ENCODE data around the gene NUDT19.

DNA sequence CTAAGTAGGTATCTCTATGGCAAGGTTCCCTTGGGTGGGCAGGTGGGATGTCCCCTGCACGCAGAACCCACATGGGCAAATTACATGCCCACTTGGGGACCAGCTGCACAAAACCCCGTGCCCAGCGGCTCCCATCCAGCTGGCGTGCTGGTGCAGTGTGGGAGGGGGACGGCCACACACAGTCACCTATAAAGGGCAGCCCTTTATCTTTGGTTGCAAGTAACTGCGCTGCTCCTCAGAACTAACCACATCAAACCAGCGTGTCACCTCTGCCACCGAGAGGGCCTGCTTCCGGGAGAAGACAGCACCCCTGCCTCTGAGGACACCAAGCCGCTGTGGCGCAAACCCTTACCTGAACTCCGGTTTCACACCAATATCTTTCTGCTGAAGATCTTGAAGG is 48.9 kb upstream of the NUDT19 start:
- TF ChIP-seq ZNF549 (tag by site-specific recombination; IDR thresholded peaks at IDR 0.05), result no peak
- no peak for TF ChIP-seq ZNF404 (tag by site-specific recombination; IDR thresholded peaks at IDR 0.05)
- TF ChIP-seq TCF7L2 (IDR thresholded peaks at IDR 0.05; ENCODE audit: borderline replicate concordance, low read depth, low read length), result no peak
- TF ChIP-seq, protein P1, sequence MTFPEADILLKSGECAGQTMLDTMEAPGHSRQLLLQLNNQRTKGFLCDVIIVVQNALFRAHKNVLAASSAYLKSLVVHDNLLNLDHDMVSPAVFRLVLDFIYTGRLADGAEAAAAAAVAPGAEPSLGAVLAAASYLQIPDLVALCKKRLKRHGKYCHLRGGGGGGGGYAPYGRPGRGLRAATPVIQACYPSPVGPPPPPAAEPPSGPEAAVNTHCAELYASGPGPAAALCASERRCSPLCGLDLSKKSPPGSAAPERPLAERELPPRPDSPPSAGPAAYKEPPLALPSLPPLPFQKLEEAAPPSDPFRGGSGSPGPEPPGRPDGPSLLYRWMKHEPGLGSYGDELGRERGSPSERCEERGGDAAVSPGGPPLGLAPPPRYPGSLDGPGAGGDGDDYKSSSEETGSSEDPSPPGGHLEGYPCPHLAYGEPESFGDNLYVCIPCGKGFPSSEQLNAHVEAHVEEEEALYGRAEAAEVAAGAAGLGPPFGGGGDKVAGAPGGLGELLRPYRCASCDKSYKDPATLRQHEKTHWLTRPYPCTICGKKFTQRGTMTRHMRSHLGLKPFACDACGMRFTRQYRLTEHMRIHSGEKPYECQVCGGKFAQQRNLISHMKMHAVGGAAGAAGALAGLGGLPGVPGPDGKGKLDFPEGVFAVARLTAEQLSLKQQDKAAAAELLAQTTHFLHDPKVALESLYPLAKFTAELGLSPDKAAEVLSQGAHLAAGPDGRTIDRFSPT (tag by site-specific recombination; IDR thresholded peaks at IDR 0.05), result no peak
- TF ChIP-seq, protein P2, sequence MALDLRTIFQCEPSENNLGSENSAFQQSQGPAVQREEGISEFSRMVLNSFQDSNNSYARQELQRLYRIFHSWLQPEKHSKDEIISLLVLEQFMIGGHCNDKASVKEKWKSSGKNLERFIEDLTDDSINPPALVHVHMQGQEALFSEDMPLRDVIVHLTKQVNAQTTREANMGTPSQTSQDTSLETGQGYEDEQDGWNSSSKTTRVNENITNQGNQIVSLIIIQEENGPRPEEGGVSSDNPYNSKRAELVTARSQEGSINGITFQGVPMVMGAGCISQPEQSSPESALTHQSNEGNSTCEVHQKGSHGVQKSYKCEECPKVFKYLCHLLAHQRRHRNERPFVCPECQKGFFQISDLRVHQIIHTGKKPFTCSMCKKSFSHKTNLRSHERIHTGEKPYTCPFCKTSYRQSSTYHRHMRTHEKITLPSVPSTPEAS (tag by site-specific recombination; IDR thresholded peaks at IDR 0.05), result no peak
- TF ChIP-seq, protein P3, sequence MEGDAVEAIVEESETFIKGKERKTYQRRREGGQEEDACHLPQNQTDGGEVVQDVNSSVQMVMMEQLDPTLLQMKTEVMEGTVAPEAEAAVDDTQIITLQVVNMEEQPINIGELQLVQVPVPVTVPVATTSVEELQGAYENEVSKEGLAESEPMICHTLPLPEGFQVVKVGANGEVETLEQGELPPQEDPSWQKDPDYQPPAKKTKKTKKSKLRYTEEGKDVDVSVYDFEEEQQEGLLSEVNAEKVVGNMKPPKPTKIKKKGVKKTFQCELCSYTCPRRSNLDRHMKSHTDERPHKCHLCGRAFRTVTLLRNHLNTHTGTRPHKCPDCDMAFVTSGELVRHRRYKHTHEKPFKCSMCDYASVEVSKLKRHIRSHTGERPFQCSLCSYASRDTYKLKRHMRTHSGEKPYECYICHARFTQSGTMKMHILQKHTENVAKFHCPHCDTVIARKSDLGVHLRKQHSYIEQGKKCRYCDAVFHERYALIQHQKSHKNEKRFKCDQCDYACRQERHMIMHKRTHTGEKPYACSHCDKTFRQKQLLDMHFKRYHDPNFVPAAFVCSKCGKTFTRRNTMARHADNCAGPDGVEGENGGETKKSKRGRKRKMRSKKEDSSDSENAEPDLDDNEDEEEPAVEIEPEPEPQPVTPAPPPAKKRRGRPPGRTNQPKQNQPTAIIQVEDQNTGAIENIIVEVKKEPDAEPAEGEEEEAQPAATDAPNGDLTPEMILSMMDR (tag by site-specific recombination; IDR thresholded peaks at IDR 0.05), result no peak
- TF ChIP-seq ZFP41 (tag by site-specific recombination; IDR thresholded peaks at IDR 0.05; ENCODE audit: borderline replicate concordance), result no peak
- TF ChIP-seq ZNF274 (IDR thresholded peaks at IDR 0.05; ENCODE audit: low read length), result no peak
- TF ChIP-seq ZNF274 (tag by site-specific recombination; IDR thresholded peaks at IDR 0.05; ENCODE audit: borderline replicate concordance), result no peak
- no peak for TF ChIP-seq ZNF174 (tag by site-specific recombination; IDR thresholded peaks at IDR 0.05)
- no peak for TF ChIP-seq TRIM28 (IDR thresholded peaks at IDR 0.05; ENCODE audit: borderline replicate concordance, low read length)
- no peak for TF ChIP-seq ZNF335 (tag by site-specific recombination; conservative IDR thresholded peaks at IDR 0.05)
- TF ChIP-seq, protein P4, sequence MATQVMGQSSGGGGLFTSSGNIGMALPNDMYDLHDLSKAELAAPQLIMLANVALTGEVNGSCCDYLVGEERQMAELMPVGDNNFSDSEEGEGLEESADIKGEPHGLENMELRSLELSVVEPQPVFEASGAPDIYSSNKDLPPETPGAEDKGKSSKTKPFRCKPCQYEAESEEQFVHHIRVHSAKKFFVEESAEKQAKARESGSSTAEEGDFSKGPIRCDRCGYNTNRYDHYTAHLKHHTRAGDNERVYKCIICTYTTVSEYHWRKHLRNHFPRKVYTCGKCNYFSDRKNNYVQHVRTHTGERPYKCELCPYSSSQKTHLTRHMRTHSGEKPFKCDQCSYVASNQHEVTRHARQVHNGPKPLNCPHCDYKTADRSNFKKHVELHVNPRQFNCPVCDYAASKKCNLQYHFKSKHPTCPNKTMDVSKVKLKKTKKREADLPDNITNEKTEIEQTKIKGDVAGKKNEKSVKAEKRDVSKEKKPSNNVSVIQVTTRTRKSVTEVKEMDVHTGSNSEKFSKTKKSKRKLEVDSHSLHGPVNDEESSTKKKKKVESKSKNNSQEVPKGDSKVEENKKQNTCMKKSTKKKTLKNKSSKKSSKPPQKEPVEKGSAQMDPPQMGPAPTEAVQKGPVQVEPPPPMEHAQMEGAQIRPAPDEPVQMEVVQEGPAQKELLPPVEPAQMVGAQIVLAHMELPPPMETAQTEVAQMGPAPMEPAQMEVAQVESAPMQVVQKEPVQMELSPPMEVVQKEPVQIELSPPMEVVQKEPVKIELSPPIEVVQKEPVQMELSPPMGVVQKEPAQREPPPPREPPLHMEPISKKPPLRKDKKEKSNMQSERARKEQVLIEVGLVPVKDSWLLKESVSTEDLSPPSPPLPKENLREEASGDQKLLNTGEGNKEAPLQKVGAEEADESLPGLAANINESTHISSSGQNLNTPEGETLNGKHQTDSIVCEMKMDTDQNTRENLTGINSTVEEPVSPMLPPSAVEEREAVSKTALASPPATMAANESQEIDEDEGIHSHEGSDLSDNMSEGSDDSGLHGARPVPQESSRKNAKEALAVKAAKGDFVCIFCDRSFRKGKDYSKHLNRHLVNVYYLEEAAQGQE (tag by site-specific recombination; IDR thresholded peaks at IDR 0.05), result no peak
- TF ChIP-seq ZNF561 (tag by site-specific recombination; IDR thresholded peaks at IDR 0.05; ENCODE audit: borderline replicate concordance), result no peak

Measured in HEK293 (cell line).